HepG2 (cell line): ENCODE measurements around the gene AKR1C3. TPM values are rescaled to one million over a fixed set of nuclear protein-coding genes. Genes with fewer than 3 reads are reported as not detected.
A peak's percentile ranks its signal among the peaks of the same experiment; 100 is the strongest.

Source experiments
- ARID2 ChIP-seq: sonication (generic); formaldehyde crosslinking; IDR thresholded peaks from 2 replicates; pipeline ENCODE4 v1.8.1; 2022; ENCODE audit warnings: mild to moderate bottlenecking, missing genetic modification reagents, borderline replicate concordance
- ETV5 ChIP-seq: IDR thresholded peaks from 2 replicates; pipeline ENCODE4 v1.6.1; 2018; ENCODE audit warnings: missing biosample characterization, missing genetic modification reagents, inconsistent platforms, borderline replicate concordance
- LCORL ChIP-seq, 2 experiments: fragments of 450-650 bp in 1 of 2; sonication (generic) in 1 of 2; formaldehyde crosslinking in 1 of 2; IDR thresholded peaks; 2 replicates each; pipeline versions ENCODE4 v1.5.0 to v1.6.1; 2017 to 2020; ENCODE audit warnings: antibody characterized with exemption in 1 of 2, missing genetic modification reagents in 1 of 2
- MEF2D ChIP-seq: sonication (generic); formaldehyde crosslinking; IDR thresholded peaks from 2 replicates; pipeline ENCODE4 v1.5.1; 2020; ENCODE audit warnings: mild to moderate bottlenecking, missing genetic modification reagents
- MTA1 ChIP-seq: sonication (generic); formaldehyde crosslinking; IDR thresholded peaks from 2 replicates; pipeline ENCODE4 v1.4.0; 2020; ENCODE audit warnings: missing genetic modification reagents, mild to moderate bottlenecking, borderline replicate concordance
- PATZ1 ChIP-seq: sonication (generic); formaldehyde crosslinking; IDR thresholded peaks from 2 replicates; pipeline ENCODE4 v1.4.0; 2020; ENCODE audit warnings: missing genetic modification reagents
- SATB2 ChIP-seq: sonication (generic); formaldehyde crosslinking; IDR thresholded peaks from 2 replicates; pipeline ENCODE4 v1.5.0; 2020; ENCODE audit warnings: missing genetic modification reagents
- SNAPC2 ChIP-seq: sonication (generic); formaldehyde crosslinking; IDR thresholded peaks from 2 replicates; pipeline ENCODE4 v1.8.1; 2022; ENCODE audit warnings: mild to moderate bottlenecking, missing genetic modification reagents
- TARDBP ChIP-seq: sonication (generic); formaldehyde crosslinking; IDR thresholded peaks from 2 replicates; pipeline ENCODE4 v1.8.0; 2022; ENCODE audit warnings: mild to moderate bottlenecking, missing genetic modification reagents
- ZBTB1 ChIP-seq: sonication (generic); formaldehyde crosslinking; IDR thresholded peaks from 2 replicates; pipeline ENCODE4 v1.4.0; 2020; ENCODE audit warnings: missing genetic modification reagents, borderline replicate concordance
- ZBTB20 ChIP-seq: sonication (generic); formaldehyde crosslinking; IDR thresholded peaks from 2 replicates; pipeline ENCODE4 v1.8.1; 2023; ENCODE audit warnings: missing genetic modification reagents, low read depth, mild to moderate bottlenecking, borderline replicate concordance
- ZBTB34 ChIP-seq: sonication (generic); formaldehyde crosslinking; IDR thresholded peaks from 2 replicates; pipeline ENCODE4 v1.8.0; 2022; ENCODE audit warnings: mild to moderate bottlenecking, missing genetic modification reagents
- ZNF552 ChIP-seq: sonication (generic); formaldehyde crosslinking; IDR thresholded peaks from 2 replicates; pipeline ENCODE4 v1.9.0; 2022; ENCODE audit warnings: missing genetic modification reagents, mild to moderate bottlenecking, borderline replicate concordance
- ZNF777 ChIP-seq: sonication (generic); formaldehyde crosslinking; IDR thresholded peaks from 2 replicates; pipeline ENCODE4 v1.4.0; 2020; ENCODE audit warnings: missing genetic modification reagents
- polyA plus RNA-seq, 8 experiments: library from polyadenylated mRNA; depleted of rRNA in 3 of 8; stranded (reverse) in 7 of 8; unstranded in 1 of 8; fragments of >200 nt; fragmentation: Illumina TruSeq in 4 of 8; extraction: Trizol in 4 of 8; gene quantifications; 2 replicates each; pipeline versions ENCODE4 v1.2.1 to v1.2.3, GENCODE V29; 2011 to 2016; ENCODE audit warnings: low read depth in 4 of 8, missing spikeins in 1 of 8, mixed read lengths in 1 of 8; ENCODE audit not compliant: insufficient read depth in 1 of 8
- total RNA-seq, 5 experiments: library from RNA; depleted of rRNA; stranded (reverse); fragments of >200 nt; fragmentation: Illumina TruSeq; extraction: Trizol; gene quantifications; 2 replicates each; pipeline ENCODE4 v1.2.3, GENCODE V29; 2016; ENCODE audit warnings: low read depth in 1 of 5
- TF ChIP-seq, protein P1 (sequence below): sonication (generic); formaldehyde crosslinking; IDR thresholded peaks from 2 replicates; pipeline ENCODE4 v1.8.1; 2023; ENCODE audit warnings: mild to moderate bottlenecking, missing genetic modification reagents
- TF ChIP-seq, protein P2 (sequence below): sonication (generic); formaldehyde crosslinking; IDR thresholded peaks from 2 replicates; pipeline ENCODE4 v1.8.0; 2022; ENCODE audit warnings: mild to moderate bottlenecking, missing genetic modification reagents, borderline replicate concordance
- TF ChIP-seq, protein P3 (sequence below): sonication (generic); formaldehyde crosslinking; IDR thresholded peaks from 2 replicates; pipeline ENCODE4 v1.9.0; 2021; ENCODE audit warnings: missing genetic modification reagents, mild to moderate bottlenecking, borderline replicate concordance

AKR1C3 gene
- total and polyA plus RNA-seq, 2 of the 13 experiments (the other 11 are each of a cell fraction or from before 2014, with no cell fraction given) = 368 to 532 TPM

- TF ChIP-seq MTA1 = no peak
- TF ChIP-seq, protein P1, sequence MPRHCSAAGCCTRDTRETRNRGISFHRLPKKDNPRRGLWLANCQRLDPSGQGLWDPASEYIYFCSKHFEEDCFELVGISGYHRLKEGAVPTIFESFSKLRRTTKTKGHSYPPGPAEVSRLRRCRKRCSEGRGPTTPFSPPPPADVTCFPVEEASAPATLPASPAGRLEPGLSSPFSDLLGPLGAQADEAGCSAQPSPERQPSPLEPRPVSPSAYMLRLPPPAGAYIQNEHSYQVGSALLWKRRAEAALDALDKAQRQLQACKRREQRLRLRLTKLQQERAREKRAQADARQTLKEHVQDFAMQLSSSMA (CRISPR knock-in tag) = no peak
- TF ChIP-seq LCORL (IDR thresholded peaks at IDR 0.05) = no peak
- TF ChIP-seq LCORL (CRISPR knock-in tag; IDR thresholded peaks at IDR 0.05) = peak; percentile 38; the same call in 1 of the 2 replicates
- TF ChIP-seq, protein P2, sequence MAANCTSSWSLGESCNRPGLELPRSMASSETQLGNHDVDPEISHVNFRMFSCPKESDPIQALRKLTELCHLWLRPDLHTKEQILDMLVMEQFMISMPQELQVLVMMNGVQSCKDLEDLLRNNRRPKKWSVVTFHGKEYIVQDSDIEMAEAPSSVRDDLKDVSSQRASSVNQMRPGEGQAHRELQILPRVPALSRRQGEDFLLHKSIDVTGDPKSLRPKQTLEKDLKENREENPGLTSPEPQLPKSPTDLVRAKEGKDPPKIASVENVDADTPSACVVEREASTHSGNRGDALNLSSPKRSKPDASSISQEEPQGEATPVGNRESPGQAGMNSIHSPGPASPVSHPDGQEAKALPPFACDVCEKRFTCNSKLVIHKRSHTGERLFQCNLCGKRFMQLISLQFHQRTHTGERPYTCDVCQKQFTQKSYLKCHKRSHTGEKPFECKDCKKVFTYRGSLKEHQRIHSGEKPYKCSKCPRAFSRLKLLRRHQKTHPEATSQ (CRISPR knock-in tag) = no peak
- TF ChIP-seq ZBTB20 (CRISPR knock-in tag) = no peak; the same call in 1 of the 2 replicates
- no peak for TF ChIP-seq PATZ1 (CRISPR knock-in tag)
- no peak for TF ChIP-seq ARID2 (CRISPR knock-in tag)
- TF ChIP-seq SATB2 (CRISPR knock-in tag) = no peak
- TF ChIP-seq TARDBP = peak; percentile 44; the same call in 1 of the 2 replicates
- TF ChIP-seq ZNF777 = no peak
- TF ChIP-seq ETV5 (CRISPR knock-in tag) = no peak
- no peak for TF ChIP-seq ZBTB1 (CRISPR knock-in tag)
- 0 out of 2 replicates have a peak, but pooled peaks have one; percentile 18 for TF ChIP-seq ZBTB34
- no peak for TF ChIP-seq ZNF552 (CRISPR knock-in tag)
- 0 out of 2 replicates have a peak, but pooled peaks have one; percentile 34 for TF ChIP-seq SNAPC2
- peak; percentile 86; the same call in 1 of the 2 replicates for TF ChIP-seq MEF2D (CRISPR knock-in tag)
- TF ChIP-seq, protein P3, sequence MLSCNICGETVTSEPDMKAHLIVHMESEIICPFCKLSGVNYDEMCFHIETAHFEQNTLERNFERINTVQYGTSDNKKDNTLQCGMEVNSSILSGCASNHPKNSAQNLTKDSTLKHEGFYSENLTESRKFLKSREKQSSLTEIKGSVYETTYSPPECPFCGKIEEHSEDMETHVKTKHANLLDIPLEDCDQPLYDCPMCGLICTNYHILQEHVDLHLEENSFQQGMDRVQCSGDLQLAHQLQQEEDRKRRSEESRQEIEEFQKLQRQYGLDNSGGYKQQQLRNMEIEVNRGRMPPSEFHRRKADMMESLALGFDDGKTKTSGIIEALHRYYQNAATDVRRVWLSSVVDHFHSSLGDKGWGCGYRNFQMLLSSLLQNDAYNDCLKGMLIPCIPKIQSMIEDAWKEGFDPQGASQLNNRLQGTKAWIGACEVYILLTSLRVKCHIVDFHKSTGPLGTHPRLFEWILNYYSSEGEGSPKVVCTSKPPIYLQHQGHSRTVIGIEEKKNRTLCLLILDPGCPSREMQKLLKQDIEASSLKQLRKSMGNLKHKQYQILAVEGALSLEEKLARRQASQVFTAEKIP (CRISPR knock-in tag) = no peak
- TF ChIP-seq, all 625 proteins: peak for 74
Measured at GRCh38 chr10:5070648-5071410, 23.4 kb upstream of the AKR1C3 start (continued).
